Ishikawa (cell line): ENCODE measurements around the gene TRIM5.

Experiments used
- EP300 ChIP-seq: IDR thresholded peaks from 2 replicates; pipeline ENCODE4 v1.6.1; 2012; ENCODE audit warnings: borderline replicate concordance
- REST ChIP-seq: IDR thresholded peaks from 2 replicates; pipeline ENCODE4 v1.6.1; 2012; ENCODE audit warnings: low read depth, mild to moderate bottlenecking

GRCh38 chr11:5705688-5706087, 20.8 kb upstream of the TRIM5 start:
- no peak for TF ChIP-seq EP300
- TF ChIP-seq REST, result no peak
